22Rv1 (cell line): ENCODE results near the gene SLC6A19.

Experiments
- H3K27ac ChIP-seq: fragments of 450-650 bp; 2 replicates; pipeline ENCODE4 v1.5.1; 2017
- CTCF ChIP-seq: fragments of 450-650 bp; IDR thresholded peaks from 2 replicates; pipeline ENCODE4 v1.5.1; 2017; ENCODE audit warnings: mild to moderate bottlenecking
- ZFX ChIP-seq: fragments of 450-650 bp; IDR thresholded peaks from 2 replicates; pipeline ENCODE4 v1.6.1; 2017; ENCODE audit warnings: antibody characterized with exemption, borderline replicate concordance

The SLC6A19 gene

GRCh38 chr5:1247811-1248210 lies 46.4 kb downstream of the SLC6A19 start:
- TF ChIP-seq ZFX (no peak), CTCF (no peak)
- H3K27ac ChIP-seq, result no peak overlapping the region

GRCh38 chr5:1249366-1250280 lies 48.2 kb downstream of the SLC6A19 start:
- no peak overlapping the region for H3K27ac ChIP-seq
- TF ChIP-seq ZFX, result no peak
- TF ChIP-seq CTCF, result no peak

- no peak for TF ChIP-seq CTCF
- no peak for TF ChIP-seq ZFX
- no peak overlapping the region for H3K27ac ChIP-seq
Observed at GRCh38 chr5:1251678-1252580, 50.5 kb downstream of the SLC6A19 start.

- TF ChIP-seq ZFX (no peak), CTCF (no peak)
- H3K27ac ChIP-seq, result no peak overlapping the region
Observed at GRCh38 chr5:1252681-1253080, 51.3 kb downstream of the SLC6A19 start.

- no peak for TF ChIP-seq ZFX
- TF ChIP-seq CTCF, result no peak
Observed at GRCh38 chr5:1253456-1254105, 52.2 kb downstream of the SLC6A19 start.

GRCh38 chr5:1254196-1254595 lies 52.8 kb downstream of the SLC6A19 start:
- TF ChIP-seq CTCF (no peak), ZFX (no peak)
- H3K27ac ChIP-seq, result no peak overlapping the region

More at GRCh38 chr5:1253456-1254105, 52.2 kb downstream of the SLC6A19 start:
- H3K27ac ChIP-seq, result no peak overlapping the region
